NCI-H187 (cell line): ENCODE measurements around the gene CD1C.
"Not testable (repeated sequence)": the region's sequence is repeated elsewhere in the genome, so short reads cannot be mapped to it uniquely, and the experiment has no call there.

Experiments used
- DNase-seq, 2 experiments: peaks; one replicate each; lab custom pipeline; 2025; lab: John Stamatoyannopoulos, UW

Gene CD1C

DNA sequence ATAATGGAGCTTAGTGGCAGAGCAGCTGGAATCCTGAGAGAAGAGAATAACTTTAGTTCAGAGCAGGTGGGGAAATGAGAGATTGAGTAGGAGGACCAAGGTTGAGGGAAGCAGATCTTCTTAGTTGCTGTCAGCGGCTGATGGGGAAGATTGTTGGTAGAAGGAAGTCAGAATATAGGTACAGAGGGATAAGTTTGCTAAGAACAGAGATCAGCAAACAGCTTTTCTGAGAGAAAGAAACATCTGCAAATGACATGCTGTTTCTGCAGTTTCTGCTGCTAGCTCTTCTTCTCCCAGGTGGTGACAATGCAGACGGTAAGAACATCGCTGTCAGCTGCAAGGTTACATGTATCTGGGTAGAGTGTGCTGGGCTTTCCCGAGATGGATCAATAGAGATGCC is at the start of gene CD1C:
CD1C (plus strand) TSS at position 113 of the 400 bp plus-strand sequence; CDS start at position 255, 142 bp downstream.
- DNase-seq, result no peak

DNA sequence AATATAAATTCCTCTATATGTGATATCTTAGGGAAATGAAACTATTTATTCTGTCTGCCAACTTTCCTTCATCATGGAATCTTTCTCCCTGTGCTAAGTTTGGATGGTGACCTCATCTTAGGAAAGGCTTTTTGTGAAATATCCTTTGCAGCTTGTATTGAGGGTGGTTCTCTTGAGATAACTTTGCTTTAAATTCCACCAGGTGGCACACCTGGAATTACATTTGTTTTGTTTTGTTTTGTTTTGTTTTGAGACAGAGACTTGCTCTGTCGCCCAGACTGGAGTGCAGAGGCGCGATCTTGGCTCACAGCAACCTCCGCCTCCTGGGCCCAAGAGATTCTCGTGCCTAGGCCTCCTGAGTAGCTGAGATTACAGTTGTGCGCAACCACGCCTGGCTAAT is 43.1 kb upstream of the CD1C start:
- no peak for DNase-seq

DNA sequence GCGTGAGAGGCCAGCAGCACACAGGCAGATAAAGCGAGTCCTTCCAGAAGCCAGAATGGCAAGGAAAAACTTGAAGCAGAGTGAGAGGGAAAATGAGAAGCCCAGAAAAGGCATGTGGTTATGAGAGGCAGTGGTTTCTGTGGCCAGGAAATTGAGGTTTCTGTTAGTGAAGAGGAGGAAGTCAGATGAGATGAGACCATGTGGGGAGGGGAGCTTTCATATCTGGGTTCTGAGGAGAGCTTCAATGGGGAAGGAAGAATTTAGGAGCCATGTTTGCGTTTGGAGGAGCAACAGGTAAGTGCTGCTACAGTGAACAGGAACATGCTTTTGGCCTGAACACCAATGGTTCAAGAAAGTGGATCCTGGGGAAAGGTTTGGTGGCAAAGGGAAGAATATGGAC is 41.6 kb upstream of the CD1C start:
- DNase-seq, result no peak

DNA sequence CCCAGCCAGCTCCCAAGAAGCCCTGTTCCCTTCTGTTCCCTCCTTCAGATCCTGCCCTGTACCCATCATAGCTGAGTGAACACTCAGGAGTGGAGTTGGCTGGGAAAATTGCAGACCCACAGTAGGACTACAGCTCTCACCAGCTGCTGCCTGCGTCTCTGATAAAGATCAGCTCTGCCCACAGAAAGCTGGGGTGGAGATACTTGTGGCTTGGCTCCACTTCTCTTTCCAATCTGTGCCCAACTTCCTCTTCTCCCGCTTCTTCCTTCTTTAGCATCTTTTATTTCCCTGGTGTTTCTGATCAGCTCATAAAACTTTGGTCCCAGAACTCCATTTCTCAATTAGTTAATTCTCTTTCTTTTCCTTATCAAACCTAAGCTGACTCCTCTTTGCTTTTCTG is 41.0 kb upstream of the CD1C start:
- no peak for DNase-seq

DNA sequence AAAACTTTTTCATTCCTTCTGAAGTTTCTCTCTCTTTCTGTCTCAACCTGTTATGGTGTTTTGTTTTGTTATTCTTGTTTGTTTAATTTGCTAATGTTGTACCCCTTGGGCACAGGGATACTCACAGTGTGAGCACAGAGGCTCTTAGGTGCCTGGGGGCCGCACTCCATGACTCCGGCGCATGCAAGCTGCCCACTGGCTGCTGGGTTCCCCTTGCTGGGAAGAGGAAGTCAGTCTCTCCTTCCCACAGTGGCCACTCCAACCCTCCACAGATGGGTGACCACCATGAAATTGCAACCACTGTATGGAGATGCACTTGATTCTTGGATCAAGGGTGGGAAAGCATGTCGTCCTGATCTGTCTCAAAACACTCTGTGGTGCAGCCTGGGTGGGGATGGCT is 40.1 kb upstream of the CD1C start:
- no peak for DNase-seq

DNA sequence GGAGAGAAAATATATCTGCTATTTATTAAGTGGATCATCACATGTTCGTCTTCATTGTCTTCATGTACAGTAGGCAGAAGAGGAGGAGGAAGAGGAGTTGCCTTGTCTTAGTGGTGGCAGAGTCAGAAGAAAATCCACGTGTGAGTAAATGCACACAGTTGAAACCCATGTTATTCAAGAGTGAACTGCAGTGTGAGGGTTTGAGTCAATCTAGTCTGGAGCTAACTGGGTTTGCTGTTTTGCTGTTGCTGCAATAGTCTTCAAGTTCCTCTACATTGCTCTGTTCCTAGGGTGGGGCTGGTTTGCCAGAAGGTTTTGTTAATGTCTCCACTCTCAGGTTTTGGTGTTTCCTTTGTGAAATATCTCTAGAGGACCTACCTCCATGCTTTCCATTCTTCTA is 38.6 kb upstream of the CD1C start:
- DNase-seq, result no peak

DNA sequence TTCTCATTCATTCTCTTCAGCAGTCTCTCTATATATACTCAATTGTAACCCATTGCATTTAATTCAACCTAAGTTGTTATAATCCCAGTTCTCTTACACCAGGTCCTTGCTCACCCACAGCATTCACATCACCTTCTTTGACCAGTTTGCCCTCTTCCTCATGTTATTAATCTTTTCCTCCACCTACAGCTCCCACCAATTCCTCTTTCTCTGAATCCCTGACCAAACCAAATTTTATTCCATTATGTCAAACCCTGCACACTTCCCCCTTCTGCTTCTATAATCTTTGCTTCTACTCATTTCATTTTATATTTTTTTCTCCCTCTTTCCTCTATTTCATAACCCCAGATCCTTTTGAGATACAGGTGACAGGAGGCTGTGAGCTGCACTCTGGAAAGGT is 34.1 kb upstream of the CD1C start:
- DNase-seq, result no peak

DNA sequence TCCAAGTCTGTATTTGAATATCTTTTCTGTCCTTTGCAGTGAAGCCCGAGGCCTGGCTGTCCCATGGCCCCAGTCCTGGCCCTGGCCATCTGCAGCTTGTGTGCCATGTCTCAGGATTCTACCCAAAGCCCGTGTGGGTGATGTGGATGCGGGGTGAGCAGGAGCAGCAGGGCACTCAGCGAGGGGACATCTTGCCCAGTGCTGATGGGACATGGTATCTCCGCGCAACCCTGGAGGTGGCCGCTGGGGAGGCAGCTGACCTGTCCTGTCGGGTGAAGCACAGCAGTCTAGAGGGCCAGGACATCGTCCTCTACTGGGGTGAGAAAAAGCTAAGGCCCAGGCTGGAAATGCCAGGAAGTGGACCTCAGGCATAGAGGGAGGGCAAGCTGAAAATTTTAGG is 33.0 kb upstream of the CD1C start:
- DNase-seq, result not testable (repeated sequence)

DNA sequence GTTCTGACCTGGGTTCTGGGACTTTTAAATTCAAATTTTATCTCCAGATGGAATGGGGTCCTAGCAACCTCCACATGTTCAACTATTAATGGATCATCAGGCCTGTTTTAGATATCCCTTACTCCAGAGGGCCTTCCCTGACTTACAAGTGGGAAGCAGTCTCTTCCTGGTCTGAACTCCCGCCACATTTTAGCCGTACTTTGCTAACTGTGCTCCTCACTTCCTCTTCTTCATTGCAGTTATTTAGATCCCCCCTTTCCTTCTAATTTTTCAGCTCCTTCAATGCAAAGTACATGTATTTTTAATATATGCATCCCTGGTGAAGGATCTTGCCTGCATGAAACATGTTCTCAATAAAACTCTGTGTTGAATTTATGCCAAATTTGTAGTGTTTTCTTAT is 31.8 kb upstream of the CD1C start:
- DNase-seq, result no peak

DNA sequence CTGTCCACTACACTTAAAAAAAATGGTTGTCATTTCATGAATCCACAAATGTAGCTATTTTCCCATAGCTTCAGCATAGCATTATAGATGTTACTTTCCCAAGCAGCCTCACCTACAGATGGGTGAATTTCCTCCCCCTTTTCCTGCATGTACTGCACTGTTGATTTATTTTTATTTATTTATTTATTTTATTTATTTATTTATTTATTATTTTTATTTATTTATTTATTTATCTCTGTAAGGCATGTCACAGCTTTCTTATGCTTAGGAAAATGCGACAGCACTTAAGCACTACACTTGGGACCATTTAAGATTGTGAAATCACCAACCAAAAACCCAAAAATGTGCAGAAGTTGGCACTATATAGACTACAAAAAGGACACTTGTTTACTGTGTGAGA is 30.6 kb upstream of the CD1C start:
- DNase-seq, result no peak

DNA sequence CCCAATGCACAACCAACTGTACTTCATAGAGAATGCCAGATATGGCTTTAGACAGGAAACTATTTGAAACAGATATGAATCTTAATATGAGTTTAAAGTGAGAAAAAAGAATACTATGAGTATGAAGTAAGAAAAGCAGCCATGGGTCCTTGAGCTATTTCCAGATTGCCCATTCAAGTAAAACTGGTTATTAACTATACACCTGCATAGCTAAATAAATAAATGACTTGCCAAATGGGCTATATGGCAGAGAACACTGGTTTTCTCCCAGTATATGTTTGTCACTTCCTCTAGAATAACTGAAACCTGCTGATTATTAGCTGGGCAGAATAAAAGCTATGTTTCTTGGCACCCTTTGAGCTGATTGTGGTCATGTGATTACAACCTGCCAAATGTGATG is 17.0 kb upstream of the CD1C start:
- no peak for DNase-seq

DNA sequence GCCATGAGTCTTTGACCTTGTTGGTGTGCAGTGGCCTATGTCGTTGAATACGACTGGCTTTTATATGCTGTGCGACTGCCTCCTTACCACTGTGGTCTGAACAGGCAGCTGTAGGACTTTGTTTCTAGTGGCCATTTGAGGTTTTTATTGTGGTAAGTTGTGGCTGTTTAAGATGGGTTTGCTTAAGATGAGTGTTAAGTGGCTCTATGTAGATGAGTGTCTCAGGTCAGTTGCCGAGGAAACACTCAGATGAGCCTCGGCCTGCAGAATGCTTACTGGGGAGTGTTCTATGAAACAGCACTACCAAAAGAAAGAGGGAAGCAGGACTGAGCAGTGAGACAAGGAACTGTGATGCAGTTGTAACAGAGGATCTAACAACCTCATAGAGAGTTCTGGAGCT is 14.9 kb upstream of the CD1C start:
- no peak for DNase-seq

DNA sequence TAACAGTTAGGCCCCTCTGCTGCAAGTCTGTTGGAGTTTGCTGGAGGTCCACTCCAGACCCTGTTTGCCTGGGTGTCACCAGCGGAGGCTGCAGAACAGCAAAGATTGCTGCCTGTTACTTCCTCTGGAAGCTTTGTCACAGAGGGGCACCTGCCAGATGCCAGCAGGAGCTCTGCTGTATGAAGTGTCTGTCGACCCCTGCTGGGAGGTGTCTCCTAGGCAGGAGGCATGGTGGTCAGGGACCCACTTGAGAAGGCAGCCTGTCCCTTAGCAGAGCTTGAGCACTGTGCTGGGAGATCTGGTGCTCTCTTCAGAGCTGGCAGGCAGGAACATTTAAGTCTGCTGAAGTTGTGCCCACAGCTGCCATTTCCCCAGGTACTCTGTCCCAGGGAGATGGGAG is 7.3 kb upstream of the CD1C start:
- not testable (repeated sequence) for DNase-seq

DNA sequence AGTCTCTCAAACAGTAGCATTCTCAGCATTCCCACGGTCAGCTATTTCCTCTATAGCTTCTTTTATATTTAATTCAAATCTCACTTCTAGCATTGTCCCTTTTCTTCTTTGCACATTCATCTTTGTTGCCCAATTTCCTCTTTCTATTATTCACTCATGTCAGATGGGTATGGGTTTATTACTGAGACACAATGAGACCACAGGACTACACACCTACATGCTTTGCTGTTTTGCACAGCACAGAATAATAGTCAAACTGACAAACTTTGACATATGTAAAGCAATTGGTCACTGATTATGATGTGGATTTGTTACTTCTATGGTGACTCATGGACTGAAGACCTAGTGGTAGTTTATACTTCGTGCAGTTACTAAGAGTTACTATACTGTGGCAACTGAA is 5.8 kb upstream of the CD1C start:
- no peak for DNase-seq

DNA sequence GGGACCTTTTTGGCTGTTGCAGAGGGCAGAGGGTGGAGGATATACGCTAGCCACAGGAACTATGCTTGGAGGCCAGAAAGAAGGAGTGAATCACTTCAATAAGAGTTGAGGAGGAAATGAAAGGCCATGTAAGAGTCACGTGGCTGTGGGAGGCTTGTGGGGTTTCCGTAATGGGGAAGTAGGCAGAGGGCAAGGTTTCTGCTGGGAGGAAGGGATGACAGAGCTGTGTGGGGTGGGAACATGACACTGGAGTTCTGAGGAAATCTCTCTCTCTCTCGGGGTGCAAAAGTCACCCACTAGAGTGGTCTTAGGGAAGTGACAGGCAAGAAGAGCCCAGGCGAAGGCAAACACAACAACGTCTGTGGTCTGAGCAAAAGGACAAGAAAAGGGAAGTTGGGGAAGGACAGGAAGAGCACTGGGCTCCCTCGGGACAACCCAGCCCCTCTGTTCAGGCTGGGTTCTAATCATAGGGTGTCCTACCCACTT is 3.9 kb upstream of the CD1C start:
- DNase-seq, result no peak

DNA sequence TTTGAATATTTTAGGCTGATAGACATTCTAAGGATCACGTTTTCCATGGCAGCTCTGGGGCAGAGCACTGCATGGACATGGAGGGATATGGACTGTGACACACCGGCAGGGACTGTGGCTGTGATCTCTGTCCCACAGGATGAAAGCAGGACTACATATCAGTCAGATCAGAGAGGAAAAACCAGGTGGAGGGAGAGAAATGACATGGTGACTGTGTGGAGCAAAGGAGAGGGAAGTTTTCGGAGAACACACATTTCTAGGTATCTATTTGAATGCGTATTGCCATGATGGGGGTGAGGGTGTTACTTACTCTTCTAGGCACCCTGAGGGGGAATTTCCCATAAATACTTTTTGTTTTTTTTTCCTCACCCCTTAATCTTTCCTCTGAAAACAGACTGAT is 3.2 kb upstream of the CD1C start:
- no peak for DNase-seq

DNA sequence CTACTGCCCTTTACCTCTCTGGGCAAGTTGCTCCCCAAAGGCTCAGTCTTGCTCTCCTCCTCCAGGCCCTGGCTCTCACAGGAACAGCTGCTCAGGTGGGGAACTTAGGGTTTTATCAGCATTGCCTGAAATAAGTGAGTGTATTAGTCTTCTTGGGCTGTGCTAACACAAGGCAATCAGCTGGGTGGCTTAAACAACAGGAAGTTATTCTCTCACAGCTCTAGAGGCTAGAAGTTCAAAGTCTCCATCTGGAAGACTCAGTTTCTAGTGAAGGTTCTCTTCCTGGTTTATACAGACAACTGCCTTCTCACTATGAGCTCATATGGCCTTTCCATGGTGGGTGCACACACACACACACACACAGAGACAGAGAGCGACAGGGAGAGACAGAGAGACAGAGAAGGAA is 2.8 kb upstream of the CD1C start:
- no peak for DNase-seq

DNA sequence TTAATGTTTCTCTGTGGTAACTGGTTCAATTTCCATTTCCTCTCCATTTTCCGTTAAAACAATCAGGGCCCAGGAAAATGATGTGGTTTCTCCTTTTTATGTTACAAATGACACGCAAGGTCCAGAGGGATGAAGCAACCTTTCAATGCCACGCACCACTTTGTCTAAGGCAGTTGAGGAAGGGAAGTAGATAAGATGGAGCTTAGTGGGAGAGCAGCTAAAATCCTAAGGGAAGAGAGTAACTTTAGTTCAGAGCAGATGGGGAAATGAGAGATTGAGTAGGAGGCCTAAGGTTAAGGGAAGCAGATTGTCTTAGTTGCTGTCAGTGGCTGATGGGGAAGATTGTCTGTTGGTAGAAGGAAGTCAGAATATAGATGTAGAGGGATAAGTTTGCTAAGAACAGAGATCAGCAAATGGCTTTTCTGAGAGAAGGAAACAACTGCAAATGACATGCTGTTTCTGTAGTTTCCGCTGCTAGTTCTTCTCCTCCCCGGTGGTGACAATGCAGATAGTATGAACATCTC is 660 bp downstream of the CD1C start:
- no peak for DNase-seq

DNA sequence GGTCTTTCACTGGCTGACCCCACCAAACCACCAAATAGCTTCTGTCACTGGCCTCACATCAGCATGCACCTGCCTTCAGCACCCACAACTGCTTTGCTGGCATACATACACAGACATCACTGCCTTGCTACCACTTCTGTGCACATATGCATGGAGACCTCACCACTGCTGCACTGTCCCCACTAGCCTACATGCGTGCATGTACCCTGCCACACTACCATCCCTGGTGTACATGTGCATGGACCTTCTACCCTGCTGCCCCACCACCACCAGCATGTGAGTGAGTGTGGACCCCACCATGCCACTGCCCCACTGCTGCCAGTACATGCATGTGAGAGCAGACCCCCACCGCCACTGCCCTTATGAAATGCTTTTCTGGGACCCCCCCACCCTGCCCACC is 6.1 kb downstream of the CD1C start:
- no peak for DNase-seq

DNA sequence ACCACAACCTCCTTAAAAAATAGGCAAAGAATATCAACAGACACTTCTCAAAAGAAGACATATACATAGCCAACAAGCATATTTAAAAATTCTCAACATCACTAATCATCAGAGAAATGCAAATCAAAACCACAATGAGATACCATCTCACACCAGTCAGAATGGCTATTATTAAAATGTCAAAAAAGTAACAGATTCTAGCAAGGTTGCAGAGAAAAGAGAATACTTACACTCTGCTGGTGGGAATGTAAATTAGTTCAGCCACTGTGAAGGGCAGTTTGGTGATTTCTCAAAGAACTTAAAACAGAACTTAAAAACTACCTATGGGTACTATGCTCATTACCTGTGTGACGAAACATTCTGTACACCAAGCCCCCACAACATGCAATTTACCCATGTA is 20.9 kb downstream of the CD1C start:
- DNase-seq, result no peak

DNA sequence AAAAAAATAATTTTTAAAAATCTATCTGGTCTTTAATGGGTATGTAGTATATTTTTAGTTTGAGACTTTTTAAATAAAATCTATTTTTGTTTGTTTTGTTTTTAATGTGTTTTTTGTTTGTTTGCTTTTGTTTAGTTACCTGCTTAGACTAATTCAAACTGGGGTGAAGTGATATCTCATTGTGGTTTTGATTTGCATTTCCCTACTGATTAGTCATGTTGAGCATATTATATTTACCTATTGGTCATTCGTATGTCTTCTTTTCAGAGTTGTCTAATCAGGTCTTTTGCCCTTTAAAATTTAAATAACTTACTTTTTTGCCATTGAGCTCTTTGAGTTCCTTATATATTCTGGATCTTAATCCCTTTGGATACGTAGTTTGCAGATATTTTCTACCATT is 21.3 kb downstream of the CD1C start:
- no peak for DNase-seq

DNA sequence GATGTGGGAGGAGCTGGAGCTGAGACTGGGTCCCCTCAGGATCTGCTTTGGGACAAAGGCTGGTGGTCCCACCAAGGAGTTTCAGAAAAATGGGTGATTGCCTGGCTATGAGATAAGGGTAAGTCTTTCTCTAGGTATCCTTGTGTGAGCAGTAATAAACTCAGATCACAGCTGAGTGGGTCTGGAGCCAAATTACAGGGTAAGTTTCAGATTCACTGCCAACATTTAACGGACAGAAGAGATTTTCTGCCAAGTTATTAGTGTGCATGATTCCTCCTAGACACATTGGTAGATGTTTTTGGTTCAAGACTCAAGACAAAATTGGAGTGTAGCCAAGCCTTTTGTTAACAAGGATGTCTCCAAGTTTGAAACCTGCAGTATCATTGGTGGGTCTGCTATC is 34.1 kb downstream of the CD1C start:
- DNase-seq, result no peak

DNA sequence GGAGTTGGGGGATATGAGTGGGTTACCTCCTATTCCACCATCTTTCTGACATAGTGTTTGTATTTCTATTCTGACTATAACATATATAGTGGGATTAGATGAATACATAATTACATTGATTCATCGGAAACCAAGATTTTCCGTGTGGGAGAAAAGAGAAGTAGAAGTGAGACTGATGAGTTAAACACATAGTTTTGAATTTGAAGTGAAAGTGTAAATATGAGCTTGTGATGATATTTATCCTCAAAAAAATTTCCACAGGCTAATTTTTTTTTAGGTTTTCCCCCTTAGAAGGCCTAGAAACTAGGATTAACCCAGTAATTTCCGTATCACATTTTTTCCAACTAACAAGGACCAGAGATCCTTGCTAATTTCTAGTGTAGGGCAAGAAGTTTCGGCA is 34.7 kb downstream of the CD1C start:
- DNase-seq, result no peak

DNA sequence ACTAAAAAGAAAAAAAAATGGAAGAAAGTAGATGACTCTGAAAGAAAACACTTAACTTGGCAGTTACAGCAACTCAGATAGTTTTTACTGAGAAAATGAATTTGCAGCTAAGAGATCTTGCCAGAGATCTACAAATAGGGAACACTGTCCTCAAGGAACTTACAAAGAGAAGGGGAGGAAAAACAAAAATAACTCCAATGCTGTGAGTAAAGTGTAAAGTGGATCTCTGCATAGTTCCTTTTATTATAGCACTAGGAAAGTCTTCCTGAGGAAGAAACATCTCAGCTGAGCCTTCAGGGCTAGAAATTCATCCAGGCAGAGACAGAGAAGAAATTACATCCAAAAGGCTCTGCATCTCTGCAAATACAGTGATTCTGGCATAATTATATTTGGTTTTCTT is 37.8 kb downstream of the CD1C start:
- no peak for DNase-seq

DNA sequence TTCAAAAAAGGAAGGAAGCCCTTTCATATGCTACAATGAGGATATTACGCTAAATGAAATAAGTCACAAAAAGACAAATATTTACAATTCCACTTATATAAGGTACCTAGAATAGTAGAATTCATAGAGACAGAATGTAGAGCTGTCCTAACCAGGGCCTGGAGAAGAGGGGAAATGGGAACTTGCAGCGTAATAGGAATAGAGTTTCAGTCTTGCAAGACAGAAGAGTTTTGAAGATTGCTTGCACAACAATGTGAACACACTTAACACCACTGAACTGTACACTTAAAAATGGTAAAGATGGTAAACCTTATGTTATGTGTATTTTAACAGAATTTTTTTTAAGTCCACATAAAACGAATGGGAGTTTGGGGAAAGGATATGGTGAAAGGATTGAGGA is 38.7 kb downstream of the CD1C start:
- no peak for DNase-seq
